A549 (cell line): ENCODE measurements around the gene CLASP2. TPM values are rescaled to one million over a fixed set of nuclear protein-coding genes. Genes with fewer than 3 reads are reported as not detected.
A peak's percentile ranks its signal among the peaks of the same experiment; 100 is the strongest.

Source experiments
- ATAC-seq, 2 experiments: fragments of 200-7000 bp in 1 of 2; fragments of >200 bp in 1 of 2; cut with Nextera tagmentation in 1 of 2; cut with Tn5 transposase in 1 of 2; 3 replicates each; pipeline versions ENCODE4 v1.8.0 to v1.9.1; 2018 to 2020; ENCODE audit warnings: mild to moderate bottlenecking in 1 of 2, moderate library complexity in 1 of 2
- CTCF ChIA-PET: fragments of 300-600 bp; sonication (Branson Sonifier 250); formaldehyde crosslinking; extraction: SDS; loops from one replicate; lab custom pipeline; 2021; ENCODE audit warnings: antibody characterized with exemption, inconsistent platforms; lab: Yijun Ruan, JAX
- POLR2A ChIA-PET: fragments of 350-600 bp; formaldehyde crosslinking; extraction: SDS; loops from one replicate; lab custom pipeline; 2021; ENCODE audit warnings: antibody characterized with exemption, inconsistent platforms; lab: Yijun Ruan, JAX
- DNase-seq, 2 experiments: peaks; one replicate each; pipeline versions ENCODE4 v3.0.0 to v3.0.0-alpha.2; 2011 to 2016; ENCODE audit warnings: low read depth in 1 of 2, low spot score in 1 of 2
- FAIRE-seq: peaks from 2 replicates; lab custom pipeline; 2011; peaks lifted over from hg19 to GRCh38; lab: Jason Lieb, UNC
- H3K27ac ChIP-seq, 2 experiments: fragments of >200 bp; sonication (Bioruptor Twin); formaldehyde crosslinking; 3 replicates each; pipeline ENCODE4 v1.5.1; 2016 to 2017
- H3K4me1 ChIP-seq: fragments of >200 bp; sonication (Bioruptor Twin); formaldehyde crosslinking; 3 replicates; pipeline ENCODE4 v1.6.1; 2016
- H3K4me2 ChIP-seq: fragments of >200 bp; sonication (Bioruptor Twin); formaldehyde crosslinking; 3 replicates; pipeline ENCODE4 v1.6.1; 2016
- H3K4me3 ChIP-seq: fragments of >200 bp; sonication (Bioruptor Twin); formaldehyde crosslinking; 3 replicates; pipeline ENCODE4 v1.5.1; 2016
- H3K9me3 ChIP-seq: fragments of >200 bp; sonication (Bioruptor Twin); formaldehyde crosslinking; 3 replicates; pipeline ENCODE4 v1.6.1; 2016
- EHF ChIP-seq: fragments of 250-450 bp; sonication (Bioruptor Pico); IDR thresholded peaks from 2 replicates; pipeline ENCODE4 v1.5.0; 2020; ENCODE audit warnings: mild to moderate bottlenecking
- EHMT2 ChIP-seq: fragments of 200-600 bp; sonication (generic); IDR thresholded peaks from 2 replicates; pipeline ENCODE4 v1.6.1; 2016; ENCODE audit warnings: antibody characterized with exemption, low read depth, mild to moderate bottlenecking, moderate library complexity
- HDAC2 ChIP-seq: fragments of 200-600 bp; sonication (generic); IDR thresholded peaks from 2 replicates; pipeline ENCODE4 v1.6.1; 2016
- HEYL ChIP-seq: fragments of 250-450 bp; sonication (Bioruptor Pico); IDR thresholded peaks from 2 replicates; pipeline ENCODE4 v1.8.0; 2021; ENCODE audit warnings: mild to moderate bottlenecking, moderate library complexity
- HOXA7 ChIP-seq: fragments of 250-450 bp; sonication (Bioruptor Pico); IDR thresholded peaks from 2 replicates; pipeline ENCODE4 v1.5.0; 2020; ENCODE audit warnings: mild to moderate bottlenecking, moderate library complexity
- PHF8 ChIP-seq: fragments of 200-600 bp; sonication (generic); IDR thresholded peaks from 2 replicates; pipeline ENCODE4 v1.6.1; 2016; ENCODE audit warnings: low read depth, mild to moderate bottlenecking, antibody characterized with exemption, moderate library complexity, borderline replicate concordance
- ZFP36 ChIP-seq: fragments of 450-650 bp; IDR thresholded peaks from 2 replicates; pipeline ENCODE4 v1.6.1; 2014; ENCODE audit warnings: borderline replicate concordance; ENCODE audit not compliant: partially characterized antibody
- WGBS: methylation state at CpG from one replicate; pipeline ENCODE4 v1.1.6; 2017; ENCODE audit errors: missing lambda C conversion rate; 5-methylcytosine and 5-hydroxymethylcytosine counted together
- polyA plus RNA-seq, 4 experiments: library from polyadenylated mRNA; depleted of rRNA in 3 of 4; stranded (reverse); fragments of >200 nt; fragmentation: RNase III in 1 of 4; extraction: RNeasy Plus Mini Kit Qiagen cat#74134 plus additional on column Dnase treatment in 1 of 4; gene quantifications; 2 replicates in 3 of 4; 3 replicates in 1 of 4; pipeline ENCODE4 v1.2.3, GENCODE V29; 2011 to 2017
- TF ChIP-seq, protein P1 (sequence below): fragments of 200-600 bp; sonication (generic); IDR thresholded peaks from 2 replicates; pipeline ENCODE4 v1.6.1; 2016; ENCODE audit warnings: antibody characterized with exemption, mild to moderate bottlenecking, moderate library complexity
- TF ChIP-seq, protein P2 (sequence below): fragments of 450-650 bp; IDR thresholded peaks from 2 replicates; pipeline ENCODE4 v1.6.1; 2014; ENCODE audit warnings: antibody characterized with exemption
- TF ChIP-seq, protein P3 (sequence below): fragments of 150-350 bp; IDR thresholded peaks from 2 replicates; pipeline ENCODE4 v1.6.1; 2014; ENCODE audit warnings: low read depth, mild to moderate bottlenecking, low read length

CLASP2 gene
- polyA plus RNA-seq, 2 of the 4 experiments (the other 2 are of a cell fraction), result 18.1 to 66.5 TPM

DNA sequence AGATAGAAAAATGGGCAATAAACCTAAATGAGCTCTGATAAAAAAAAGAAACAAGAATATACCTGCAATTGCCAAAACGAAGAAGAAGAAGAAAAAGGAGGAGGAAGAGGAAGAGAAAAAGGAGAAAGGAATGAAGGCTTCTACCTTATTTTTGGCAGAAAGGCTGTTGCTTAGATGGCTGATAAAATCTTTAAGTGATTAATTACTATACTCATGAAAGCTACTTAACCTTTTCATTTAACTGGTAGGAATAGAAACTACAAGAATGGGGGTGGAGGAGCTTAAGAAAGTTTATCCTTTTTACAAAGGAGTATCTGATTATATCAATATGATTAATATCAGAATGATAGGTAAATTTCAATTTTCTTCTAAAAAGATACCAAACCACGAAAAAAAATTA is 75.2 kb downstream of the CLASP2 start (continued):
- TF ChIP-seq, protein P1, sequence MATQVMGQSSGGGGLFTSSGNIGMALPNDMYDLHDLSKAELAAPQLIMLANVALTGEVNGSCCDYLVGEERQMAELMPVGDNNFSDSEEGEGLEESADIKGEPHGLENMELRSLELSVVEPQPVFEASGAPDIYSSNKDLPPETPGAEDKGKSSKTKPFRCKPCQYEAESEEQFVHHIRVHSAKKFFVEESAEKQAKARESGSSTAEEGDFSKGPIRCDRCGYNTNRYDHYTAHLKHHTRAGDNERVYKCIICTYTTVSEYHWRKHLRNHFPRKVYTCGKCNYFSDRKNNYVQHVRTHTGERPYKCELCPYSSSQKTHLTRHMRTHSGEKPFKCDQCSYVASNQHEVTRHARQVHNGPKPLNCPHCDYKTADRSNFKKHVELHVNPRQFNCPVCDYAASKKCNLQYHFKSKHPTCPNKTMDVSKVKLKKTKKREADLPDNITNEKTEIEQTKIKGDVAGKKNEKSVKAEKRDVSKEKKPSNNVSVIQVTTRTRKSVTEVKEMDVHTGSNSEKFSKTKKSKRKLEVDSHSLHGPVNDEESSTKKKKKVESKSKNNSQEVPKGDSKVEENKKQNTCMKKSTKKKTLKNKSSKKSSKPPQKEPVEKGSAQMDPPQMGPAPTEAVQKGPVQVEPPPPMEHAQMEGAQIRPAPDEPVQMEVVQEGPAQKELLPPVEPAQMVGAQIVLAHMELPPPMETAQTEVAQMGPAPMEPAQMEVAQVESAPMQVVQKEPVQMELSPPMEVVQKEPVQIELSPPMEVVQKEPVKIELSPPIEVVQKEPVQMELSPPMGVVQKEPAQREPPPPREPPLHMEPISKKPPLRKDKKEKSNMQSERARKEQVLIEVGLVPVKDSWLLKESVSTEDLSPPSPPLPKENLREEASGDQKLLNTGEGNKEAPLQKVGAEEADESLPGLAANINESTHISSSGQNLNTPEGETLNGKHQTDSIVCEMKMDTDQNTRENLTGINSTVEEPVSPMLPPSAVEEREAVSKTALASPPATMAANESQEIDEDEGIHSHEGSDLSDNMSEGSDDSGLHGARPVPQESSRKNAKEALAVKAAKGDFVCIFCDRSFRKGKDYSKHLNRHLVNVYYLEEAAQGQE, result no peak

DNA sequence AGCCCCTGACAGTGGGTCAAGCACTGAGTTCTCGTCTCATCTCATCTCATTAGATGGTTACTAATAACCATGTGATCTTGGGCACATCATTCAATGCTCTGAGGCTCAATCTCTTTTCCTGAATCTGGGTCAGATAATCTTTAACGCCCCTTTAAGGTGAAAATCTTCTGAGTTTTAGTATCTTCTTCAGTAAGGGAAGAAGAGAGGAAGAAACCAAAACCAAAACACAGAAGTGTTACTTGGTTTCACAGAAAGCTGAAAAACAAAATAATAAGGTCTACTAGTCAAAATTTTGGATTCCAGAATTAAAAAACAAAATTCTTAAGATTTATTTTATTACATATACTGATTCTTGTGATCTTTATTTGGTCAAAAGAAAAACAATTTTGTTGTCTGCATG is 78.2 kb downstream of the CLASP2 start:
- no peak overlapping the region for H3K27ac ChIP-seq
- DNase-seq (no peak), ATAC-seq (no peak), FAIRE-seq (no peak)
- peaks cover 17% of the 10 kb centered on the region for H3K4me1 ChIP-seq
- H3K4me2 ChIP-seq, result no peak overlapping the region
- ChIA-PET POLR2A (no interaction called here), CTCF (interaction anchor here (1.1 to 1.9 kb wide), 2 partner anchors 77 to 147 kb away, joined by 3 to 8 read pairs; no protein-coding TSS in a partner anchor)
- 94% methylated on average over 2 of the region's 2 CpGs for WGBS
- no peak overlapping the region for H3K4me3 ChIP-seq
- no peaks in the 10 kb centered on the region for H3K9me3 ChIP-seq
- TF ChIP-seq PHF8 (no peak), EHF (CRISPR knock-in tag) (no peak), HEYL (CRISPR knock-in tag) (no peak), EHMT2 (no peak)
- TF ChIP-seq, protein P2, sequence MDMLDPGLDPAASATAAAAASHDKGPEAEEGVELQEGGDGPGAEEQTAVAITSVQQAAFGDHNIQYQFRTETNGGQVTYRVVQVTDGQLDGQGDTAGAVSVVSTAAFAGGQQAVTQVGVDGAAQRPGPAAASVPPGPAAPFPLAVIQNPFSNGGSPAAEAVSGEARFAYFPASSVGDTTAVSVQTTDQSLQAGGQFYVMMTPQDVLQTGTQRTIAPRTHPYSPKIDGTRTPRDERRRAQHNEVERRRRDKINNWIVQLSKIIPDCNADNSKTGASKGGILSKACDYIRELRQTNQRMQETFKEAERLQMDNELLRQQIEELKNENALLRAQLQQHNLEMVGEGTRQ, result no peak
- TF ChIP-seq, protein P1, result no peak
- TF ChIP-seq, protein P3, sequence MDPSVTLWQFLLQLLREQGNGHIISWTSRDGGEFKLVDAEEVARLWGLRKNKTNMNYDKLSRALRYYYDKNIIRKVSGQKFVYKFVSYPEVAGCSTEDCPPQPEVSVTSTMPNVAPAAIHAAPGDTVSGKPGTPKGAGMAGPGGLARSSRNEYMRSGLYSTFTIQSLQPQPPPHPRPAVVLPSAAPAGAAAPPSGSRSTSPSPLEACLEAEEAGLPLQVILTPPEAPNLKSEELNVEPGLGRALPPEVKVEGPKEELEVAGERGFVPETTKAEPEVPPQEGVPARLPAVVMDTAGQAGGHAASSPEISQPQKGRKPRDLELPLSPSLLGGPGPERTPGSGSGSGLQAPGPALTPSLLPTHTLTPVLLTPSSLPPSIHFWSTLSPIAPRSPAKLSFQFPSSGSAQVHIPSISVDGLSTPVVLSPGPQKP, result no peak

DNA sequence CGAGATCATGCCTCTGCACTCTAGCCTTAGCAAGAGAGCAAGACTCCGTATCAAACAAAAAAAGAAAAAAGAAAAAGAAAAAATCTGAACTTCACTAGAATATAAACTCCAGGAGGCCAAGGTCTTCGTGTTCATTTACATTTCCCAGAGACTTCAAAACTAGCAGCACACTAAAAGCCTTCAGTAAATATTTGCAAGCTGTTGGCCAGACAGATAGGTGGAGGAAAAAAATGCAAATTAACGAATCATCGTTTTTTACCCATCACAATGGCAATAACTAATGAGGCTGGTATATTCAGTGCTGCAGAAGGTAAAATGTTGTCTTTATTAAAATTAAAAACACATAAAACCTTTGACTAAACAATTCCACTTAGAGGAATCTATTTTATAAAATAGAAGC is 80.6 kb downstream of the CLASP2 start:
- ATAC-seq, result no peak
- WGBS, result 79% methylated on average over 5 of the region's 5 CpGs

More for the DNA sequence above, 80.6 kb downstream of the CLASP2 start:
- no peak for DNase-seq
- H3K4me2 ChIP-seq, result no peak overlapping the region
- peaks cover 17% of the 10 kb centered on the region for H3K4me1 ChIP-seq
- POLR2A ChIA-PET, result no interaction called here
- no peak for FAIRE-seq
- H3K4me3 ChIP-seq, result no peak overlapping the region
- CTCF ChIA-PET, result interaction anchor here (0.9 to 2.7 kb wide), 9 partner anchors 9 to 150 kb away, joined by 3 to 39 read pairs (median 4); no protein-coding TSS in a partner anchor
- TF ChIP-seq HOXA7, result no peak
- TF ChIP-seq HDAC2, result no peak
- no peak for TF ChIP-seq ZFP36
- 0 out of 6 replicates have a peak overlapping the region, but pooled peaks of 1 of the 2 experiments have one; percentile 9 for H3K27ac ChIP-seq
- no peaks in the 10 kb centered on the region for H3K9me3 ChIP-seq
